GM12864 (cell line): Measurements from ENCODE around the gene SPAG8.

Source experiments
- DNase-seq: peaks from one replicate; pipeline ENCODE4 v3.0.0-alpha.2; 2011; ENCODE audit warnings: low read depth
- H3K4me3 ChIP-seq: 2 replicates; pipeline ENCODE4 v1.5.1; 2011; ENCODE audit warnings: mild to moderate bottlenecking, low read depth, low read length, control low read depth
- CTCF ChIP-seq: IDR thresholded peaks from 2 replicates; pipeline ENCODE4 v1.5.1; 2011; ENCODE audit warnings: low read depth, mild to moderate bottlenecking, moderate library complexity, low read length, control low read depth, inconsistent platforms; ENCODE audit errors: missing control alignments

The SPAG8 gene

DNA sequence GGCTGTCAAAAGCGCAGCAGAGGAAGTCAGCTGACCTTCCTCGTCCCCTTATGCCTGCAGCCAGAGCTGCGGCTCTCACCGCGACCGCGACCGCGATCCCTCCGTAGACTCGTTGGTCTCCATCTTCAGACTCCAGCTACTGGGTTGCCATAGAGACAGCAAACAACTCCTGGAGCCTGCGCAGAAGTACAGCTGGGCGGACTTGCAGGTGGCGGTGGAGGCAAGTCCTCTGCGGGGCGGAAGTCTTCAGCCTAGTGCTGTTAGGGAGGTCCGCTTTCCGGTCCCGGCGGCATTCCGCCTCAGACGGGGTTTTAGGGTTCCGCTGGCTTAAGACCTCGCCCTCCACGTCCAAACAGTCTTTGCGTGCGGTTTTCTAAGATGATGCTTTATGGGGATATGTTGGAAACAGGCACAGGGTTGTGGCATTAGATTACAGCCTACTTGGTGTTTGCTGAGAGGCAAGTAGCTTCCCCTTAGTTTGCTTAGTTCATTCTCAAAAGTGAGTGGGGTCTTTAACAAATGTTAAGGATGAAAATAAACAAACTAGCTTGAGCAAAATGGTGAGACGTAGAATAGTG is at the start of gene SPAG8:
Gene SPAG8, minus strand, starts transcription at position 238 of the 578 bp plus-strand sequence. Its CDS starts 115 bp downstream, at position 123.
- peak within 1 kb of the TSS; percentile 40 for H3K4me3 ChIP-seq
- DNase-seq = peak; percentile 96
- no peak for TF ChIP-seq CTCF

GRCh38 chr9:35861161-35861897 is 49.3 kb upstream of the SPAG8 start:
- DNase-seq = no peak
- TF ChIP-seq CTCF = no peak
- no peak overlapping the region for H3K4me3 ChIP-seq

DNA sequence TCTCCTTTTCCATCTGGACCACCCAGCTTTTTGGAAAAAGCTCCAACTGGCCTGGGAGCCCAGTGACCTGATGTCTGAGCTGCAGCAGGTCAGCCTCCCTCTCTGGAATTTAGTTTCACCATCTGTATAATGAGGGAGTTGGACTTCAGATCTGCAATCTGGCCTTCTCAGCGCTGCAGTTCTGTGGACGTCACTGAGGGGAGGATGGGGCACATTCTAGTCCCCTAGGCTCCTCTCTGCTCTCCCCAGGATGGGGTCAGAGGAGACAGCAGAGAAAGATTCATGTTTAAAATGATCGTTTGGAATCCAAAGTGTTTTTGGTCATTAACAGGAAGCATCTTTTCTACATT is 47.9 kb upstream of the SPAG8 start:
- H3K4me3 ChIP-seq = no peak overlapping the region
- TF ChIP-seq CTCF = no peak
- no peak for DNase-seq

- DNase-seq = no peak
- H3K4me3 ChIP-seq = no peak overlapping the region
- no peak for TF ChIP-seq CTCF
These were observed 47.4 kb upstream of the SPAG8 start for GRCh38 chr9:35859310-35859989.

GRCh38 chr9:35858458-35858857 is 46.4 kb upstream of the SPAG8 start:
- DNase-seq = no peak
- no peak overlapping the region for H3K4me3 ChIP-seq
- TF ChIP-seq CTCF = no peak

DNA sequence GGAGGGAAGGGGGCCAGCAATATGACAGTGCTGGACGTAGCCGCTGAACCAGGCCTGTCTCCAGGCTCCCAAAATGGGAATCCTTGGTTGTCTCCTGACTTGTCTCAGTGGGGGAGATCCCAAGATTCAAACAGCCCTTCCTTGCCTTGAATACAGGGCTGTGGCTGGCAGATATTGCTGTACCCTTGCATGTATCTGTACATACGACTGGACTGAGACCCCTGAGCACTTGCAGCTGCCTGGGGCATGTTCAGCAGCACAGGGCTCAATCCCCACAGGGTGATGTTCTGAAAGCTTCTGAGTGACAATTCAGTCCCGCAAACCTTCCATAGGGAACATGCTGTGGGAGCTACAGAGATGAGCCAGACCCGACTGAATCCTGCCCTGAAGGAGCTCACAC is 44.8 kb upstream of the SPAG8 start:
- no peak overlapping the region for H3K4me3 ChIP-seq
- no peak for TF ChIP-seq CTCF
- no peak for DNase-seq
